HEK293T (cell line): ENCODE measurements around the gene RNLS.
"Not testable (repeated sequence)": the region's sequence is repeated elsewhere in the genome, so short reads cannot be mapped to it uniquely, and the experiment has no call there.

Experiments
- CTCF ChIA-PET: fragments of 350-600 bp; formaldehyde crosslinking; extraction: SDS; loops from one replicate; lab custom pipeline; 2021; ENCODE audit warnings: antibody characterized with exemption, inconsistent platforms; lab: Yijun Ruan, JAX
- POLR2A ChIA-PET: fragments of 350-600 bp; formaldehyde crosslinking; extraction: SDS; loops from one replicate; lab custom pipeline; 2020; ENCODE audit warnings: antibody characterized with exemption, inconsistent platforms; lab: Yijun Ruan, JAX
- DNase-seq: peaks from one replicate; pipeline ENCODE4 v3.0.0; 2012; ENCODE audit warnings: mixed read lengths; ENCODE audit errors: extremely low spot score
- ARNT ChIP-seq: fragments of 450-650 bp; IDR thresholded peaks from 2 replicates; pipeline ENCODE4 v1.6.1; 2017; ENCODE audit warnings: mild to moderate bottlenecking
- BHLHE40 ChIP-seq: fragments of 450-650 bp; IDR thresholded peaks from 2 replicates; pipeline ENCODE4 v1.6.1; 2016; ENCODE audit warnings: mild to moderate bottlenecking, moderate library complexity, borderline replicate concordance
- CTBP1 ChIP-seq: fragments of 450-650 bp; IDR thresholded peaks from 2 replicates; pipeline ENCODE4 v1.6.1; 2016; ENCODE audit warnings: borderline replicate concordance
- ELF4 ChIP-seq: fragments of 450-650 bp; IDR thresholded peaks from 2 replicates; pipeline ENCODE4 v1.6.1; 2017; ENCODE audit warnings: antibody characterized with exemption
- FOXA1 ChIP-seq: fragments of 450-650 bp; IDR thresholded peaks from 2 replicates; pipeline ENCODE4 v1.6.1; 2016; ENCODE audit warnings: mild to moderate bottlenecking
- FOXK2 ChIP-seq: fragments of 450-650 bp; IDR thresholded peaks from 2 replicates; pipeline ENCODE4 v1.6.1; 2016; ENCODE audit warnings: mild to moderate bottlenecking
- FOXM1 ChIP-seq: fragments of 450-650 bp; IDR thresholded peaks from 2 replicates; pipeline ENCODE4 v1.6.1; 2017; ENCODE audit warnings: mild to moderate bottlenecking, borderline replicate concordance
- HDGF ChIP-seq: fragments of 450-650 bp; IDR thresholded peaks from 2 replicates; pipeline ENCODE4 v1.6.1; 2017; ENCODE audit warnings: antibody characterized with exemption, borderline replicate concordance
- LEF1 ChIP-seq: fragments of 450-650 bp; IDR thresholded peaks from 2 replicates; pipeline ENCODE4 v1.6.1; 2017; ENCODE audit warnings: mild to moderate bottlenecking, borderline replicate concordance
- NFRKB ChIP-seq: fragments of 450-650 bp; IDR thresholded peaks from 2 replicates; pipeline ENCODE4 v1.6.1; 2016; ENCODE audit warnings: mild to moderate bottlenecking, moderate library complexity
- PKNOX1 ChIP-seq: fragments of 450-650 bp; IDR thresholded peaks from 2 replicates; pipeline ENCODE4 v1.6.1; 2016
- SP1 ChIP-seq: fragments of 450-650 bp; IDR thresholded peaks from 2 replicates; pipeline ENCODE4 v1.6.1; 2017
- TARDBP ChIP-seq: fragments of 450-650 bp; IDR thresholded peaks from 2 replicates; pipeline ENCODE4 v1.6.1; 2016
- ZNF384 ChIP-seq: fragments of 450-650 bp; IDR thresholded peaks from 2 replicates; pipeline ENCODE4 v1.6.1; 2016

The RNLS gene

DNA sequence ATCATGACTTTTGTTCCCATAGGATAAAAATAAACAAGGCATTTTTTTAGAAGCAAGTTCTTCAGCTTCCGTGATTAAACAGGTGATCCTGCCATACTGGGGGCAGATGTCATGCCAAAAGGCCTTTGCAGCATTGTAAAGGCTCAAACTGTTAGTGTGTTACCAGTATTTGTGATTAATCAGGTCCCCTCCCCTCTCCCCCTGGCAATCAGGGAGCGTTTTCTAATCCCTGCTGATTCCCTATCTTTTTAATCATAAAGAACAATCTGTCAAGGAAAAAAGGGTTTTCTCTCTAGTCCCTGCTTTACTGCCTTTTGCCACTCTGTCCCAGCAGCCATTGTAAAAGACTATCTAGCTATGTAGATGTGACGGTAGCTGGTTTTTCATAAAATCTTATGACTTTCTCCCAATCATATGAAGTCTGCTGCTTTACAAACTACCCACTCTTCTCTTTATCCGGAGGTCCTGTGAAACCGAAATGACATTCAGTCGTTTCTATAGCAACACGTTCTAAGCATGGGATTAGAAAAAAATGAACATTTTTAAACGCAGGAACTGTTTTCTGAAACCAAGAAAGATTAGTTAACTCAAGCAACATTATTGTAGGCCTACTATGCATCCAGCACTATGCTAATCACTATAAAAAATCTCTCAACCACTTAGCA lies 210.9 kb downstream of the RNLS start:
- ChIA-PET POLR2A (no interaction called here), CTCF (no interaction called here)
- TF ChIP-seq CTBP1 (no peak), NFRKB (no peak), PKNOX1 (no peak), LEF1 (no peak), SP1 (no peak), BHLHE40 (no peak), ELF4 (no peak)
- DNase-seq: no peak

DNA sequence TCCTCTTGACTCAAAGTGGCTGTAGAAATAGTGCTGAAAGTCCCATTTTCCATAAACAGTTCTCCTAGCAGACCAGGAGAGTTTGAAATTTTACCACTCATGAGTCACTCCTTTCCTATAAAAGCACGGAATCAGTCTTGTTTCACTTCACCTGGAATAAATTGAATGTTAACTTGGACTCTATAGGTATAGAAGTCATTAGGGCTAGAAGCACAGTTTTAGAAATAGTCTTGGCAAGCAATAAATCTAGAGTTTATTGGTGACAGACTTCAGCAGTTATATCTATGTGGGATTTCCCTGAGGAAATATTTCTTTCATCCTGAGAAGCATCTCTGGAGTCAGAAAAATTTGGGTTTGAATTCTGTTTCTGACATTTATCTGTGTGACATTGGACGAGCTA lies 212.4 kb downstream of the RNLS start:
- ChIA-PET CTCF (no interaction called here), POLR2A (interaction anchor here (1.6 kb wide), 1 partner anchor 16 kb away, joined by 5 read pairs; no protein-coding TSS in a partner anchor)
- no peak for TF ChIP-seq HDGF
- peak; percentile 80 for TF ChIP-seq PKNOX1
- DNase-seq: no peak

DNA sequence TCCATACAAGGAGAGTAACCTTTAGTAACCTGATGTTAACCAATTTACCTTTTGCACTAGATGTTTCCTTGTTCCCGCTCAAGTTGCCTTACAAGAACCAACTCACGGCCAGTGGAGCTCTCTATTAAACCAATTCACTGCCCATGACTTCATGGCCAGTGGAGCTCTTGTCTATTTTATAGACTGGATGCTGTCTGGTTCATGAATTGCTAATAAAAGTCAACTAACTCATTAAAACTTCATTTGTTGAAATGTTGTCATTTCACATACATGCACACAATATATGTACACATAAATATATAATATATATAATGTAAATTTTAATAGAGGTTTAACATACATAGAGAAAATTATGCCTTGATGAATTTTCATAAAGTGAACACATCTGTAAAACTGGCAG lies 216.3 kb downstream of the RNLS start:
- ChIA-PET CTCF (interaction anchor here (0.6 to 0.9 kb wide), 2 partner anchors 23 to 197 kb away, joined by 3 read pairs; no protein-coding TSS in a partner anchor), POLR2A (no interaction called here)
- TF ChIP-seq PKNOX1 (no peak), ARNT (no peak), ELF4 (no peak), FOXK2 (no peak), BHLHE40 (no peak), FOXM1 (no peak), NFRKB (no peak), HDGF (no peak), TARDBP (no peak), FOXA1 (no peak), CTBP1 (no peak), SP1 (no peak)
- DNase-seq: no peak

DNA sequence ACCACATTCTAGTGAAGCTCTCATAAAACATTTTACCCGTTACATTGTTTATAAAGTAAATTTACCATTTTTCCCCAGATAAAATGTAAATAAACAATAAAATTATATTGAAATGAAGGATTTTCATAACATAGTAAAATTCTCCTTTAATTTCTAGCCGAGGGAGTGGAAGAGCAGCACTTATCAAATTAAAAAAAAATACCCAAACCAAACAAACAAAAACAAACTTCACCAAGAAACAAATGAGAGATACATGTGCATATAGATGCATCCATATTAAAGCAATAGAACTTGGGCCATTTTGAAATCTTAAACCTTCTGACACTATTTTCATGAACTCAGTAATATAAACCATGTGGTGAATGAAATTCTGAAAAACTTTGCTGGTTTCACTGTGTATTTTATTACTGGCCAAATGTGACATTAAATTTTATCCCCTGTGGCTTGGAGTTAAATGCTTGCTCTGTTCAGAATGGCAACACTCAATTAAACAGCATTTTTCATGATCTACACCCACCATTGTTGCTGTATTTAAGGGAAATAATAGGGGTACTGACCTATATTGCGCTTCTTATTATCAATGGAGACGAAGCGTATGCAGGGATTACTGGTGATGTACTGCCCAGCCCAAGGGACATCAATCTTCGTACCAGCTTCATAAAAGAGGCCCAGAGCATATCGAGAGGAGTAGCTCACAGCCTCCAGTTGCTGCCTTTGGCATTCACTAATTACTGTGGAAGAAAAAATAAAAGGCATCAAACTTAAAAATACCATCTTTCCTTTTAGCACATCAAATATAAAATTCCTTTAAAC lies 220.9 kb downstream of the RNLS start:
- ChIA-PET POLR2A (no interaction called here), CTCF (interaction anchor here (1.4 kb wide), 1 partner anchor 27 kb away, joined by 6 read pairs; no protein-coding TSS in a partner anchor)
- no peak for DNase-seq
- TF ChIP-seq ZNF384: no peak
- TF ChIP-seq FOXA1: no peak
- TF ChIP-seq PKNOX1: peak; percentile 88
- TF ChIP-seq ELF4: no peak

- CTCF ChIA-PET: interaction anchor here (1.4 kb wide), 1 partner anchor 27 kb away, joined by 6 read pairs; no protein-coding TSS in a partner anchor
- POLR2A ChIA-PET: interaction anchor here (0.6 kb wide), 1 partner anchor 178 kb away, joined by 3 read pairs; no protein-coding TSS in a partner anchor
- DNase-seq: peak; percentile 33
- TF ChIP-seq ELF4: no peak
- TF ChIP-seq NFRKB: no peak
- peak; percentile 71; the same call in 1 of the 2 replicates for TF ChIP-seq CTBP1
- no peak for TF ChIP-seq LEF1
- TF ChIP-seq TARDBP: no peak
- peak; percentile 94 for TF ChIP-seq PKNOX1
Measured at GRCh38 chr10:88361494-88361893, 221.6 kb downstream of the RNLS start.

DNA sequence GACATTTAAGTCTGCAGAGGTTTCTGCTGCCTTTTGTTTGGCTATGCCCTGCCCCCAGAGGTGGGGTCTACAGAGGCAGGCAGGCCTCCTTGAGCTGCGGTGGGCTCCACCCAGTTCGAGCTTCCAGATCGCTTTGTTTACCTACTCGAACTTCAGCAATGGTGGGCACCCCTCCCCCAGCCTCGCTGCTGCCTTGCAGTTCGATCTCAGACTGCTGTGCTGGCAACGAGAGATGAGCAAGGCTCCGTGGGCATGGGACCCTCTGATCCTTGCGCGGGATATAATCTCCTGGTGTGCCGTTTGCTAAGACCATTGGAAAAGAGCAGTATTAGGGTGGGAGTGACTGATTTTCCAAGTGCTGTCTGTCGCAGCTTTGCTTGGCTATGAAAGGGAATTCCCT lies 227.4 kb downstream of the RNLS start:
- DNase-seq, POLR2A ChIA-PET: not testable (repeated sequence)
- CTCF ChIA-PET: interaction anchor here (0.7 kb wide), 1 partner anchor 625 kb away, joined by 6 read pairs; no protein-coding TSS in a partner anchor
